ENCODE data around the gene POC1A.
"Not testable (repeated sequence)": the region's sequence is repeated elsewhere in the genome, so short reads cannot be mapped to it uniquely, and the experiment has no call there.

POC1A gene

GRCh38 chr3:52183786-52184445, 29.7 kb upstream of the POC1A start:
- DNase-seq: no peak

- no peak for DNase-seq
Observed at GRCh38 chr3:52182691-52183090, 28.5 kb upstream of the POC1A start.

GRCh38 chr3:52182196-52182595, 28.0 kb upstream of the POC1A start:
- no peak for DNase-seq

DNA sequence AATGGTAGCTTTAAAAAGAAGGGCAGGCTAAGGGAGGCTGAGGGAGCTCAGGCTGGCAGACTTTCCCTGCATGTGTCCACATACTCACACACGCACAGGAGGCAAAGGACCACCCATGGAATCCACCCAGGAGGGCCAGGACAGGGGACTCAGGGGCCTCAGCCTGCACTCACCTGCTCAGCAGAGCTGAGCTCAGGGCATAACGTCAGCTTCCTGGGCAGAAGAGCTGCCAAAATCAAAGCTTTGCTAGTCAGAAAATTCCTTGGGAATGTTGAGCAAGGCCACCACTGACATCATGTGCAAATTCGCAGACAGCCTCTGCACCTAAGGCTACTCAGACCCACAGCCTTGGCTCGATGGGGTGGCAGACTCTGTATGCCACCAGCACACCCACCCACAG, 27.3 kb upstream of the POC1A start:
- DNase-seq: no peak

DNA sequence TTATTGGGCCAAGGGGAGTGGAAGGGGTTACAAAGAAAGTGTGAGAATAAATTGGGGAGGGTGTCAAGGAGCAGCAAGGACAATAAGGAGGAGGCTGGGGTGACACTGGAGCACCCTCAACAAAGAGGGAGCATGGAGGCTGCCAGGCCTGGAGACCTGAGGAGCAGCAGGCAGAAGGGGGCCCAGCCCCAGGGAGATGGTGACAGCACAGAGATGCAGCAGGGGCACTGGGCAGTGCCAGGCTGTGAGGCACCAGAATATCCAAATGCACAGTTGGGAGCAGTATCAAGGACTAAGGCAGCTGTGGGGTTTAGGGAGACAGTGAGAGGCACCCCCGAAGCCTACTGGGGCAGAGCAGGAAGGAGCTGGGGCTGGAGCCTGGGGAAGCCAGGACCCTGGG, 24.3 kb upstream of the POC1A start:
- no peak for DNase-seq

- DNase-seq: not testable (repeated sequence)
Observed at GRCh38 chr3:52178126-52178525, 23.9 kb upstream of the POC1A start.

- no peak for DNase-seq
Observed at GRCh38 chr3:52177701-52178042, 23.4 kb upstream of the POC1A start.

GRCh38 chr3:52176951-52177700, 22.9 kb upstream of the POC1A start:
- no peak for DNase-seq

DNA sequence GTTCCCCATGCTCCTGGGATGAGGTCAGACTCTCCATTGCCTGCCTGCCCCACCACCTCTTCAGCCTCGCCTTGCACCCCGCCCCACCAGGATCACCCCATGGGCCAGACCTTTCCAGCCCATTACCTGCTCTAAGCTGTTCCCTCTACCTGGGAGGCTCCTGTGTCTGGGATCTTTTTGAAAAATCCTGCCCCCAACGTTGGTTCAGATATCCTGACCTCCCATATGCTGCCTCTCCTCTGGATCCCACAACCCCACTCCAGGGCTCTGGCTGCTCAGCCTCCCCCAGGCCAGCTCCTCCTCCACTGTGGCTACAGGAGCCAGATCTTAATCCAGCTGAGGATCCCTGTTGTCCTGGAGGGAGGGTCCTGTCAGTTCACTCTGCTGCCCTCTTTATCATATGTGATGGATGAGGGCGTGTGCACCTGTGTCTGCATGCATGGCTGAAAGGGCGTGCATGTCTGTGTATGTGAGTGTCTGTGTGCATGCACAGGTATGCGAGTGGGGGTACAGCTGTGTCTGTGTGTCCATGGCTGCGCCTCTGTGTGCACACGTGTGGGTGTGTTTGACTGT, 22.0 kb upstream of the POC1A start:
- DNase-seq: no peak

- DNase-seq: no peak
Observed at GRCh38 chr3:52175416-52176179, 21.4 kb upstream of the POC1A start.

DNA sequence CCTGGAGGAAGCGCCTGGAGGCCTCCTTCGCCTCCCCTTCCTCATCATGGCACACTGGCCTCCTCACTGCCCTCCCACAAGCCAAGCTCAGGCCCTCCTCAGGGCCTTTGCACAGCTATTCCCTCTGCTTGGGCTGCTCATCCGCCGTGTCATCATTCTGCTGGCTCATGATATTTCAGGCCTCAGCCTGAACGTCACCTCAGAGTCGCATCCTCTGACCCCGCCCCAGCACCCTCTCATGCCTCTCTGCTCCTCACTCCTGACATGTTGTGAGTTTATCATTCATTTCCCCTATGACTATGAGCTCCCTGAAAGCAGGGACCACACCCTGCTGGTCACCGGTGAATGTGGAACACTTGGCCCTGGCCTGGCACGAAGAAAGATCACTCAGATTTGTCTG, 20.7 kb upstream of the POC1A start:
- no peak for DNase-seq

DNA sequence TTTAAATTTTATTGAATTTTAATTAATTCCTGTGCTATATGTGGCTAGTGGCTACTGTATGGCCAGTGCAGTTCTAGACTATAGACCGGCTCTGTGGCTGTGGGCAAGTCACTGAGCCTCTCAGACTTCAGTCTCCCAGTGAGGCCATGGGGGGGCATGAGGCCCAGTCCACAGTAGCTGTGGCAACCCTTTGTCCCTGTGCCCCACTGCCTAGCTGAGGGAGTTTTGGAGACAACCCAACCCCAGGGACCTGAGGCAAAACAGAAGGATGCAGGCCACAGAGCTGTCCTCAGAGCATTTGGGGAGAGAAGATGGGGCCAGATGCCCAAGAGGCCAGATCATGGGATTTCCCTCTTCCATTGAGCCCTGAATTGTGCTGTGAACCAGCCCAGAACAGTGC, 18.9 kb upstream of the POC1A start:
- no peak for DNase-seq

- no peak for DNase-seq
Observed at GRCh38 chr3:52172262-52172757, 18.1 kb upstream of the POC1A start.

GRCh38 chr3:52171514-52172261, 17.5 kb upstream of the POC1A start:
- DNase-seq: no peak

DNA sequence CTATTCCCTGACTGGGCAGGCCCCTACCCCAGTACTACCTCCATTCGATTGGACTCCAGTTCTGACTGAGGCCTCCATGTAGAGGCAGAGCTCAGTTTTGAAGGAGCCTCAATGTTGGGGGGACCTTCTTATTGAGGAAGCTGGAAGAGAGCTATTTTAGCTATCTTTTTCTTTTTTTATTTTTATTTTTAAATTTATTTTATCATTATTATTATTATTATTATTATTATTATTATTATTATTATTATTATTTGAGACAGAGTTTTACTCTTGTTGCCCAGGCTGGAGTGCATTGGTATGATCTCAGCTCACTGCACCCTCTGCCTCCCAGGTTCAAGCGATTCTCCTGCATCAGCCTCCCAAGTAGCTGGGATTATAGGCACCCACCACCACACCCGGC, 16.0 kb upstream of the POC1A start:
- DNase-seq: not testable (repeated sequence)

- no peak for DNase-seq
Observed at GRCh38 chr3:52167240-52167639, 13.0 kb upstream of the POC1A start.

DNA sequence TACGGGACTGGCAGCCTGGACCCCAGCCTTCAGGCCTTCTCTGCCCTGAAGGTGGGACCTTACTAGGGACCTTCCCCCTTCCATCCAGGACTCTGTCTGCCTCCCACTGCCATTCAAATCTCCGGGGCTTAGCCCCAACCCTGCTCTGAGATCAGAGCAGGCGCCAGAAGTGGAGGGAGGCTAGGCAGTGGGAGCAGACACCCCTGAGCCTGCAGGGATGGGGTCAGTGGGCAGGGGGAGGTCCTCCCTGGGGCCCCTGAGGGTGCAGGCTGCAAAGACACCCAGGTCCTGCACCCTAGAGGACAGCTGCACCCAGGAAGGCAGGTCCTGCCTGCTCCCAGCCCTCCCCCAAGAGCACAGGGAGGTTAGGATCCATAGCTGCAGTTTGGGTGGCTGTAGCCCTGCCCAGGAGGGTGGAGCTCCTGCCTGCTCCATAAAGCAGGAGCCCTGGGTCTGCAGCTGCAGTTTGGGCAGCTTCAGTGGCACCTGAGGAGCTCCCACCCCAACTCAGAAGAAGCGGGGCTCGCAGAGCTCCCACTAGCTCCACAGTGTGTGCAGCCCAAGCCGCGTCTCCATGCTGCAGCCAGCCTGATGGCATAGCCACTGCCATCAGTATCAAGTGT, 8.1 kb upstream of the POC1A start:
- no peak for DNase-seq

- no peak for DNase-seq
Observed at GRCh38 chr3:52159503-52159902, 5.3 kb upstream of the POC1A start.

- no peak for DNase-seq
Observed at GRCh38 chr3:52155912-52156311, 1.7 kb upstream of the POC1A start.

- no peak for DNase-seq
Observed at GRCh38 chr3:52153389-52154096, 680 bp downstream of the POC1A start.

- DNase-seq: not testable (repeated sequence)
Observed at GRCh38 chr3:52151991-52152390, 2.2 kb downstream of the POC1A start.

GRCh38 chr3:52150860-52151259, 3.4 kb downstream of the POC1A start:
- DNase-seq: no peak
